ENCODE results near the gene MUC22. TPM values are rescaled to one million over a fixed set of nuclear protein-coding genes. Genes with fewer than 3 reads are reported as not detected.

MUC22 gene
- total RNA-seq, 4 donors from 2014 or later = not detected

DNA sequence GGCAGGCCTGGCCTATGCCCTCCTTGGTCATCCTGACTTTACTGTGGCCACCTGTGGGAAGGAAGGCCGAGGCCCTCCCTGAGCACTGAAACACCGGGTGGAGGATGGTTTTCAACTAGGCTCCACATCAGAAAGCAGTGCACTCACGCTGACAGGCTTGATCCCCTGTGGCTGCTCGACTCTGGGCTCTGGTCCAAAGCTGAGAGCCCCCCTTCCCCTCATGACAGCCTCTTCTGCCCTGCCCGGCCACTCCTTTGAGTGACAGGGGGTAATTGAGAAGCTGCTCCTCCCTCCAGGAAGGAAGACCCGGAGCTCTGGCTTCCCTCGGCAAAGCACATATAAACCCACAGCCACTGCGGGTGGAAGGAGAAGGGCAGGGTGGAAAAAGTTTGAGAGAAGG, 43.6 kb downstream of the MUC22 start:
- H3K27me3 ChIP-seq = peaks cover 0 to 26% (median 0%) of the 10 kb centered on the region in 4 donors

GRCh38 chr6:31055441-31055840, 45.2 kb downstream of the MUC22 start:
- Histone ChIP-seq H3K36me3 (no peaks in the 10 kb centered on the region), H3K4me1 (no peaks in the 10 kb centered on the region), H3K4me3 (no peak overlapping the region), H3K27ac (replicated peaks in 1 of 4) (no peak overlapping the region), H3K9me3 (no peaks in the 10 kb centered on the region), H3K27me3 (peaks cover 0 to 23% (median 0%) of the 10 kb centered on the region in 4 donors)
- DNase-seq (ENCODE audit: extremely low spot score) = no peak
- intact Hi-C loops (cut with DNase I) = no loop called here
- TF ChIP-seq, protein P1, sequence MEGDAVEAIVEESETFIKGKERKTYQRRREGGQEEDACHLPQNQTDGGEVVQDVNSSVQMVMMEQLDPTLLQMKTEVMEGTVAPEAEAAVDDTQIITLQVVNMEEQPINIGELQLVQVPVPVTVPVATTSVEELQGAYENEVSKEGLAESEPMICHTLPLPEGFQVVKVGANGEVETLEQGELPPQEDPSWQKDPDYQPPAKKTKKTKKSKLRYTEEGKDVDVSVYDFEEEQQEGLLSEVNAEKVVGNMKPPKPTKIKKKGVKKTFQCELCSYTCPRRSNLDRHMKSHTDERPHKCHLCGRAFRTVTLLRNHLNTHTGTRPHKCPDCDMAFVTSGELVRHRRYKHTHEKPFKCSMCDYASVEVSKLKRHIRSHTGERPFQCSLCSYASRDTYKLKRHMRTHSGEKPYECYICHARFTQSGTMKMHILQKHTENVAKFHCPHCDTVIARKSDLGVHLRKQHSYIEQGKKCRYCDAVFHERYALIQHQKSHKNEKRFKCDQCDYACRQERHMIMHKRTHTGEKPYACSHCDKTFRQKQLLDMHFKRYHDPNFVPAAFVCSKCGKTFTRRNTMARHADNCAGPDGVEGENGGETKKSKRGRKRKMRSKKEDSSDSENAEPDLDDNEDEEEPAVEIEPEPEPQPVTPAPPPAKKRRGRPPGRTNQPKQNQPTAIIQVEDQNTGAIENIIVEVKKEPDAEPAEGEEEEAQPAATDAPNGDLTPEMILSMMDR (IDR thresholded peaks at IDR 0.05) = no peak
- TF ChIP-seq POLR2AphosphoS5 (IDR thresholded peaks at IDR 0.05) (no peak), EP300 (IDR thresholded peaks at IDR 0.05) (no peak)
- 71% methylated on average over 4 of the region's 4 CpGs for WGBS

More for the DNA sequence above, 43.6 kb downstream of the MUC22 start:
- H3K36me3 ChIP-seq = no peaks in the 10 kb centered on the region
- TF ChIP-seq POLR2A (IDR thresholded peaks at IDR 0.05; ENCODE audit: low read depth) (no peak), POLR2AphosphoS5 (IDR thresholded peaks at IDR 0.05) (no peak), EP300 (IDR thresholded peaks at IDR 0.05) (no peak)
- TF ChIP-seq, protein P1 (IDR thresholded peaks at IDR 0.05) = no peak
- H3K4me3 ChIP-seq = no peak overlapping the region
- H3K9me3 ChIP-seq = no peaks in the 10 kb centered on the region
- no peak overlapping the region for H3K27ac ChIP-seq (replicated peaks in 1 of 4)
- 23% methylated on average over 6 of the region's 8 CpGs for WGBS
- intact Hi-C loops (cut with DNase I) = no loop called here
- H3K4me1 ChIP-seq = no peaks in the 10 kb centered on the region
- no peak for DNase-seq (ENCODE audit: extremely low spot score)

- intact Hi-C loops (cut with DNase I) = no loop called here
- 65% methylated on average over 3 of the region's 4 CpGs for WGBS
- DNase-seq (ENCODE audit: extremely low spot score) = no peak
Measured at GRCh38 chr6:31057426-31058003, 47.2 kb downstream of the MUC22 start.

GRCh38 chr6:31058128-31058894, 48.0 kb downstream of the MUC22 start:
- intact Hi-C loops (cut with DNase I) = no loop called here
- no peak overlapping the region for H3K27ac ChIP-seq (replicated peaks in 1 of 4)
- WGBS = 67% methylated on average over 10 of the region's 10 CpGs
- no peak overlapping the region for H3K4me3 ChIP-seq
- peaks cover 0 to 24% (median 0%) of the 10 kb centered on the region in 4 donors for H3K27me3 ChIP-seq
- DNase-seq (ENCODE audit: extremely low spot score) = no peak
- no peaks in the 10 kb centered on the region for H3K9me3 ChIP-seq
- H3K4me1 ChIP-seq = no peaks in the 10 kb centered on the region
- TF ChIP-seq, protein P1 (IDR thresholded peaks at IDR 0.05) = peak; percentile 25 to 51 (median 29)
- TF ChIP-seq POLR2AphosphoS5 (IDR thresholded peaks at IDR 0.05) = no peak
- no peaks in the 10 kb centered on the region for H3K36me3 ChIP-seq

More at GRCh38 chr6:31057426-31058003, 47.2 kb downstream of the MUC22 start:
- Histone ChIP-seq H3K27me3 (peaks cover 0 to 24% (median 0%) of the 10 kb centered on the region in 4 donors), H3K4me1 (no peaks in the 10 kb centered on the region), H3K36me3 (no peaks in the 10 kb centered on the region), H3K27ac (replicated peaks in 1 of 4) (no peak overlapping the region), H3K4me3 (no peak overlapping the region), H3K9me3 (no peaks in the 10 kb centered on the region)
- TF ChIP-seq POLR2A (IDR thresholded peaks at IDR 0.05; ENCODE audit: low read depth) = no peak
- TF ChIP-seq EP300 (IDR thresholded peaks at IDR 0.05) = no peak
- TF ChIP-seq, protein P1 (IDR thresholded peaks at IDR 0.05) = no peak
- no peak for TF ChIP-seq POLR2AphosphoS5 (IDR thresholded peaks at IDR 0.05)

Measured in esophagus muscularis mucosa (tissue), 4 donors.